ENCODE data around the gene TRABD. TPM values are rescaled to one million over a fixed set of nuclear protein-coding genes. Genes with fewer than 3 reads are reported as not detected.

The TRABD gene
- total and polyA plus RNA-seq, 2 donors (not counting 1 experiment from before 2014, with no cell fraction given): 11.8 to 17.2 TPM

GRCh38 chr22:50194037-50194805, 8.5 kb downstream of the TRABD start:
- Histone ChIP-seq H3K4me3 (replicated peaks in 1 of 4; ENCODE audit: control extremely low read depth in 1 of 4, insufficient read depth in 1 of 4, low read depth in 3 of 4, low read length in 4 of 4) (no peak overlapping the region), H3K4me2 (ENCODE audit: extremely low read depth, insufficient read depth, low read length) (no peak overlapping the region), H3K9me3 (ENCODE audit: control insufficient read depth, insufficient read depth, low read depth, low read length) (no peaks in the 10 kb centered on the region), H4K20me1 (ENCODE audit: control insufficient read depth, extremely low read depth, insufficient read depth, low read length) (no peaks in the 10 kb centered on the region), H2AFZ (ENCODE audit: low read length) (no peak overlapping the region), H3K27ac (ENCODE audit: insufficient read depth, low read length) (no peak overlapping the region), H3K27me3 (ENCODE audit: control insufficient read depth, insufficient read depth, low read length) (no peaks in the 10 kb centered on the region), H3K4me1 (ENCODE audit: control insufficient read depth, extremely low read depth, insufficient read depth, low read length) (peaks cover 12% of the 10 kb centered on the region), H3K79me2 (ENCODE audit: control insufficient read depth, insufficient read depth, low read length) (peaks cover 31% of the 10 kb centered on the region), H3K36me3 (ENCODE audit: control insufficient read depth, insufficient read depth, low read length) (peaks cover 26% of the 10 kb centered on the region), H3K9ac (ENCODE audit: insufficient read depth, low read length) (no peak overlapping the region)
- no peak for DNase-seq (ENCODE audit: low read depth in 2 of 2)
- TF ChIP-seq CTCF (conservative IDR thresholded peaks at IDR 0.05 in 1 of 2, IDR thresholded peaks at IDR 0.05 in 1 of 2; ENCODE audit: low read depth in 1 of 2, low read length in 2 of 2) (no peak), EZH2 (IDR thresholded peaks at IDR 0.05; ENCODE audit: low read length, missing control alignments) (no peak)

GRCh38 chr22:50196256-50196655, 10.5 kb downstream of the TRABD start:
- DNase-seq (ENCODE audit: low read depth in 2 of 2): no peak
- no peaks in the 10 kb centered on the region for H3K9me3 ChIP-seq (ENCODE audit: control insufficient read depth, insufficient read depth, low read depth, low read length)
- H3K9ac ChIP-seq (ENCODE audit: insufficient read depth, low read length): no peak overlapping the region
- H3K79me2 ChIP-seq (ENCODE audit: control insufficient read depth, insufficient read depth, low read length): peaks cover 17% of the 10 kb centered on the region
- H3K4me1 ChIP-seq (ENCODE audit: control insufficient read depth, extremely low read depth, insufficient read depth, low read length): no peaks in the 10 kb centered on the region
- no peaks in the 10 kb centered on the region for H3K27me3 ChIP-seq (ENCODE audit: control insufficient read depth, insufficient read depth, low read length)
- TF ChIP-seq CTCF (conservative IDR thresholded peaks at IDR 0.05 in 1 of 2, IDR thresholded peaks at IDR 0.05 in 1 of 2; ENCODE audit: low read depth in 1 of 2, low read length in 2 of 2) (no peak), EZH2 (IDR thresholded peaks at IDR 0.05; ENCODE audit: low read length, missing control alignments) (no peak)
- H2AFZ ChIP-seq (ENCODE audit: low read length): no peak overlapping the region
- H3K36me3 ChIP-seq (ENCODE audit: control insufficient read depth, insufficient read depth, low read length): peaks cover 29% of the 10 kb centered on the region
- no peaks in the 10 kb centered on the region for H4K20me1 ChIP-seq (ENCODE audit: control insufficient read depth, extremely low read depth, insufficient read depth, low read length)
- H3K4me2 ChIP-seq (ENCODE audit: extremely low read depth, insufficient read depth, low read length): no peak overlapping the region
- H3K4me3 ChIP-seq (replicated peaks in 1 of 4; ENCODE audit: control extremely low read depth in 1 of 4, insufficient read depth in 1 of 4, low read depth in 3 of 4, low read length in 4 of 4): no peak overlapping the region
- no peak overlapping the region for H3K27ac ChIP-seq (ENCODE audit: insufficient read depth, low read length)

GRCh38 chr22:50197000-50197800, 11.5 kb downstream of the TRABD start:
- Histone ChIP-seq H3K4me1 (ENCODE audit: control insufficient read depth, extremely low read depth, insufficient read depth, low read length) (peaks cover under 1% of the 10 kb centered on the region), H4K20me1 (ENCODE audit: control insufficient read depth, extremely low read depth, insufficient read depth, low read length) (no peaks in the 10 kb centered on the region), H3K79me2 (ENCODE audit: control insufficient read depth, insufficient read depth, low read length) (peaks cover 17% of the 10 kb centered on the region), H3K9ac (ENCODE audit: insufficient read depth, low read length) (no peak overlapping the region), H2AFZ (ENCODE audit: low read length) (no peak overlapping the region), H3K4me3 (replicated peaks in 1 of 4; ENCODE audit: control extremely low read depth in 1 of 4, insufficient read depth in 1 of 4, low read depth in 3 of 4, low read length in 4 of 4) (no peak overlapping the region), H3K4me2 (ENCODE audit: extremely low read depth, insufficient read depth, low read length) (no peak overlapping the region), H3K27me3 (ENCODE audit: control insufficient read depth, insufficient read depth, low read length) (no peaks in the 10 kb centered on the region), H3K27ac (ENCODE audit: insufficient read depth, low read length) (no peak overlapping the region), H3K9me3 (ENCODE audit: control insufficient read depth, insufficient read depth, low read depth, low read length) (no peaks in the 10 kb centered on the region), H3K36me3 (ENCODE audit: control insufficient read depth, insufficient read depth, low read length) (peaks cover 27% of the 10 kb centered on the region)
- TF ChIP-seq CTCF (conservative IDR thresholded peaks at IDR 0.05 in 1 of 2, IDR thresholded peaks at IDR 0.05 in 1 of 2; ENCODE audit: low read depth in 1 of 2, low read length in 2 of 2) (no peak), EZH2 (IDR thresholded peaks at IDR 0.05; ENCODE audit: low read length, missing control alignments) (no peak)
- no peak for DNase-seq (ENCODE audit: low read depth in 2 of 2)

Data from fibroblast of lung (primary cell).